Smooth muscle cell (in vitro differentiated cells): ENCODE data around the gene FHOD3. TPM values are rescaled to one million over a fixed set of nuclear protein-coding genes. Genes with fewer than 3 reads are reported as not detected.

Experiments
- DNase-seq: peaks from one replicate; lab custom pipeline; 2025; ENCODE audit not compliant: unreplicated experiment; lab: John Stamatoyannopoulos, UW
- H2AFZ ChIP-seq: fragments of 200-600 bp; sonication (generic); 2 replicates; pipeline ENCODE4 v1.6.0; 2016; ENCODE audit warnings: antibody characterized with exemption, low read depth, mild to moderate bottlenecking
- H3F3A ChIP-seq: fragments of 200-600 bp; sonication (generic); 2 replicates; pipeline ENCODE4 v1.6.0; 2017; ENCODE audit warnings: antibody characterized with exemption, low read depth
- H3K27ac ChIP-seq: fragments of 200-600 bp; sonication (generic); 2 replicates; pipeline ENCODE4 v1.5.1; 2016; ENCODE audit warnings: low read depth, mild to moderate bottlenecking
- H3K27me3 ChIP-seq: fragments of 200-600 bp; sonication (generic); 2 replicates; pipeline ENCODE4 v1.6.1; 2016; ENCODE audit warnings: low read depth, mild to moderate bottlenecking
- H3K36me3 ChIP-seq: fragments of 200-600 bp; sonication (generic); 2 replicates; pipeline ENCODE4 v1.5.1; 2016; ENCODE audit warnings: low read depth
- H3K4me1 ChIP-seq: fragments of 200-600 bp; sonication (generic); 2 replicates; pipeline ENCODE4 v1.5.1; 2016; ENCODE audit warnings: low read depth
- H3K4me2 ChIP-seq: fragments of 200-600 bp; sonication (generic); 2 replicates; pipeline ENCODE4 v1.6.0; 2016; ENCODE audit warnings: mild to moderate bottlenecking
- H3K4me3 ChIP-seq: fragments of 200-600 bp; sonication (generic); 2 replicates; pipeline ENCODE4 v1.5.1; 2016; ENCODE audit warnings: mild to moderate bottlenecking
- H3K79me2 ChIP-seq: fragments of 200-600 bp; sonication (generic); 2 replicates; pipeline ENCODE4 v1.6.0; 2016; ENCODE audit warnings: low read depth, mild to moderate bottlenecking
- H3K9ac ChIP-seq: fragments of 200-600 bp; sonication (generic); 2 replicates; pipeline ENCODE4 v1.6.0; 2016; ENCODE audit warnings: low read depth
- H3K9me3 ChIP-seq: fragments of 200-600 bp; sonication (generic); replicated peaks from 2 replicates; pipeline ENCODE4 v1.5.1; 2016; ENCODE audit warnings: low read depth
- H4K20me1 ChIP-seq: fragments of 200-600 bp; sonication (generic); 2 replicates; pipeline ENCODE4 v1.6.0; 2016; ENCODE audit warnings: low read depth
- CTCF ChIP-seq: fragments of 200-600 bp; sonication (generic); IDR thresholded peaks from 2 replicates; pipeline ENCODE4 v1.5.1; 2017; ENCODE audit warnings: borderline replicate concordance, mild to moderate bottlenecking, antibody characterized with exemption; ENCODE audit not compliant: insufficient read depth, poor library complexity, severe bottlenecking
- WGBS: methylation state at CpG from one replicate; pipeline ENCODE4 v1.1.7; 2016; ENCODE audit warnings: low lambda C conversion rate; 5-methylcytosine and 5-hydroxymethylcytosine counted together
- polyA plus RNA-seq: library from polyadenylated mRNA; unstranded; fragments of >200 nt; fragmentation: Nextera tagmentation; extraction: Ambion mirVana; gene quantifications from 2 replicates; pipeline ENCODE4 v1.2.1, GENCODE V29; 2016
- total RNA-seq: library from RNA; depleted of rRNA; stranded (reverse); fragments of >200 nt; gene quantifications from 2 replicates; pipeline ENCODE4 v1.2.3, GENCODE V29; 2014

Gene FHOD3
- total and polyA plus RNA-seq, 2 experiments from 2014 or later = 6.3 to 19.4 TPM

- Histone ChIP-seq H3K27me3 (no peaks in the 10 kb centered on the region), H3K4me3 (no peak overlapping the region), H4K20me1 (no peaks in the 10 kb centered on the region), H3K4me1 (no peaks in the 10 kb centered on the region), H3K36me3 (no peaks in the 10 kb centered on the region), H3K79me2 (peaks cover 14% of the 10 kb centered on the region), H3K27ac (no peak overlapping the region), H3K9ac (no peak overlapping the region), H3F3A (no peaks in the 10 kb centered on the region), H3K4me2 (no peak overlapping the region), H2AFZ (no peak overlapping the region), H3K9me3 (no peaks in the 10 kb centered on the region)
- TF ChIP-seq CTCF = no peak
- no peak for DNase-seq
- 84% methylated on average over 14 of the region's 16 CpGs for WGBS
These were observed 38.2 kb downstream of the FHOD3 start for GRCh38 chr18:36335476-36336279.

- peaks cover 3% of the 10 kb centered on the region for H3K9me3 ChIP-seq
- no peaks in the 10 kb centered on the region for H3F3A ChIP-seq
- H3K4me3 ChIP-seq = no peak overlapping the region
- H3K4me2 ChIP-seq = no peak overlapping the region
- H3K27me3 ChIP-seq = no peaks in the 10 kb centered on the region
- no peaks in the 10 kb centered on the region for H4K20me1 ChIP-seq
- H3K27ac ChIP-seq = no peak overlapping the region
- WGBS = 92% methylated on average over 4 of the region's 4 CpGs
- H3K36me3 ChIP-seq = no peaks in the 10 kb centered on the region
- H3K4me1 ChIP-seq = no peaks in the 10 kb centered on the region
- no peak for DNase-seq
- no peak overlapping the region for H3K9ac ChIP-seq
- peaks cover 21% of the 10 kb centered on the region for H3K79me2 ChIP-seq
- no peak for TF ChIP-seq CTCF
- no peak overlapping the region for H2AFZ ChIP-seq
These were observed 40.3 kb downstream of the FHOD3 start for GRCh38 chr18:36337679-36338402.

GRCh38 chr18:36338403-36338933, 41.0 kb downstream of the FHOD3 start:
- TF ChIP-seq CTCF = no peak
- Histone ChIP-seq H3K79me2 (peaks cover 21% of the 10 kb centered on the region), H3K4me2 (no peak overlapping the region), H3K27ac (no peak overlapping the region), H4K20me1 (no peaks in the 10 kb centered on the region), H2AFZ (no peak overlapping the region), H3F3A (no peaks in the 10 kb centered on the region), H3K9ac (no peak overlapping the region), H3K27me3 (no peaks in the 10 kb centered on the region), H3K9me3 (peaks cover 3% of the 10 kb centered on the region), H3K4me1 (no peaks in the 10 kb centered on the region), H3K4me3 (no peak overlapping the region), H3K36me3 (no peaks in the 10 kb centered on the region)
- no peak for DNase-seq
- 80% methylated on average over 8 of the region's 8 CpGs for WGBS
